Transverse colon (tissue), 4 donors: ENCODE measurements around the gene KCNF1.

Experiments used
- EP300 ChIP-seq: sonication (generic); formaldehyde crosslinking; IDR thresholded peaks from one replicate; pipeline ENCODE4 v1.6.1; 2017; ENCODE audit warnings: antibody characterized with exemption, low read depth
- POLR2A ChIP-seq: fragments of 450-650 bp; IDR thresholded peaks from one replicate; pipeline ENCODE4 v1.6.1; 2016; ENCODE audit warnings: antibody characterized with exemption, mild to moderate bottlenecking, moderate library complexity
- POLR2AphosphoS5 ChIP-seq, 3 donors: sonication (generic); formaldehyde crosslinking; IDR thresholded peaks; one replicate each; pipeline ENCODE4 v1.6.1; 2016; ENCODE audit warnings: antibody characterized with exemption in 3 of 3
- TF ChIP-seq, protein P1 (sequence below), 5 experiments: fragments of 200-600 bp in 3 of 5; fragments of 450-650 bp in 2 of 5; sonication (generic) in 3 of 5; IDR thresholded peaks; 1 replicate in 2 of 5; 2 replicates in 3 of 5; pipeline ENCODE4 v1.5.1; 2016 to 2017; ENCODE audit warnings: antibody characterized with exemption in 5 of 5, inconsistent platforms in 3 of 5, mild to moderate bottlenecking in 2 of 5, moderate library complexity in 1 of 5

DNA sequence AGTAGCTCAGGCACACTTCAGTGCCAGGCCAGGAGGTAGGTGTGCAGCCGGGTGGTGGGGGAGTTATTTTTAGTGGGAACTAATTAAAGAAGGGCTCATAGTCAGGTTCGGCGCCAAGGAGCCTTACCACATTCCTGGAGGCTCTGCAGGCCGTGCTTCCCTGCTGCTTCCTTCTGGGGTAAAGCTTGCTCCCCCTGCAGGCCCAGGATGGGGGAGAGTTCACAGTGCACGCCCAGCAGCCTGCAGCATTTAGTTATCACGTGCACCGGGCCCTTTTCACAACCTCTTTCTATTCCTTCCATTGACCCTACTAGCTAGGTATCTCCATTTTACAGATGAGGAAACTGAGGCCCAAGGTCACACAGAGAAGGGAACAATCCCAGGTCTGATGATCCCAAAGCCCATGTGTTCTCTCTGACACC, 2.5 kb downstream of the KCNF1 start:
- no peak for TF ChIP-seq POLR2A
- TF ChIP-seq, protein P1, sequence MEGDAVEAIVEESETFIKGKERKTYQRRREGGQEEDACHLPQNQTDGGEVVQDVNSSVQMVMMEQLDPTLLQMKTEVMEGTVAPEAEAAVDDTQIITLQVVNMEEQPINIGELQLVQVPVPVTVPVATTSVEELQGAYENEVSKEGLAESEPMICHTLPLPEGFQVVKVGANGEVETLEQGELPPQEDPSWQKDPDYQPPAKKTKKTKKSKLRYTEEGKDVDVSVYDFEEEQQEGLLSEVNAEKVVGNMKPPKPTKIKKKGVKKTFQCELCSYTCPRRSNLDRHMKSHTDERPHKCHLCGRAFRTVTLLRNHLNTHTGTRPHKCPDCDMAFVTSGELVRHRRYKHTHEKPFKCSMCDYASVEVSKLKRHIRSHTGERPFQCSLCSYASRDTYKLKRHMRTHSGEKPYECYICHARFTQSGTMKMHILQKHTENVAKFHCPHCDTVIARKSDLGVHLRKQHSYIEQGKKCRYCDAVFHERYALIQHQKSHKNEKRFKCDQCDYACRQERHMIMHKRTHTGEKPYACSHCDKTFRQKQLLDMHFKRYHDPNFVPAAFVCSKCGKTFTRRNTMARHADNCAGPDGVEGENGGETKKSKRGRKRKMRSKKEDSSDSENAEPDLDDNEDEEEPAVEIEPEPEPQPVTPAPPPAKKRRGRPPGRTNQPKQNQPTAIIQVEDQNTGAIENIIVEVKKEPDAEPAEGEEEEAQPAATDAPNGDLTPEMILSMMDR (IDR thresholded peaks at IDR 0.05): peak in 4 of 5 experiments; percentile 18 to 36 (median 28)
- TF ChIP-seq EP300: no peak
- no peak for TF ChIP-seq POLR2AphosphoS5 (IDR thresholded peaks at IDR 0.05)
